ENCODE results near the gene MIF. TPM values are rescaled to one million over a fixed set of nuclear protein-coding genes. Genes with fewer than 3 reads are reported as not detected.
"Not testable (repeated sequence)": the region's sequence is repeated elsewhere in the genome, so short reads cannot be mapped to it uniquely, and the experiment has no call there.

The MIF gene
- total RNA-seq, 2 donors from 2014 or later: 152 to 157 TPM

- DNase-seq (ENCODE audit: low spot score) (no peak), ATAC-seq (ENCODE audit: insufficient number of reproducible peaks, low FRiP score, low read depth) (no peak)
- Histone ChIP-seq H3K27ac (no peak overlapping the region), H3K27me3 (replicated peaks; ENCODE audit: insufficient read depth) (no peaks in the 10 kb centered on the region), H3K36me3 (no peaks in the 10 kb centered on the region), H3K9me3 (peaks cover 5% of the 10 kb centered on the region), H3K4me3 (no peak overlapping the region), H3K4me1 (ENCODE audit: control insufficient read depth in 1 of 2, low read depth in 2 of 2) (peaks cover 7 to 8% of the 10 kb centered on the region in 2 donors)
- no peak for TF ChIP-seq CTCF (IDR thresholded peaks at IDR 0.05)
Observed at GRCh38 chr22:23922921-23923320, 28.7 kb downstream of the MIF start.

GRCh38 chr22:23925020-23925606 lies 30.9 kb downstream of the MIF start:
- Histone ChIP-seq H3K27me3 (replicated peaks; ENCODE audit: insufficient read depth) (no peaks in the 10 kb centered on the region), H3K27ac (no peak overlapping the region), H3K4me3 (no peak overlapping the region), H3K9me3 (peaks cover 5% of the 10 kb centered on the region), H3K4me1 (ENCODE audit: control insufficient read depth in 1 of 2, low read depth in 2 of 2) (peaks cover 1 to 2% of the 10 kb centered on the region in 2 donors), H3K36me3 (no peaks in the 10 kb centered on the region)
- DNase-seq (ENCODE audit: low spot score): no peak
- no peak for ATAC-seq (ENCODE audit: insufficient number of reproducible peaks, low FRiP score, low read depth)
- TF ChIP-seq CTCF (IDR thresholded peaks at IDR 0.05): no peak

GRCh38 chr22:23926561-23926960 lies 32.4 kb downstream of the MIF start:
- no peak overlapping the region for H3K27ac ChIP-seq
- no peak for TF ChIP-seq CTCF (IDR thresholded peaks at IDR 0.05)
- H3K27me3 ChIP-seq (replicated peaks; ENCODE audit: insufficient read depth): no peaks in the 10 kb centered on the region
- peaks cover 5% of the 10 kb centered on the region for H3K9me3 ChIP-seq
- no peaks in the 10 kb centered on the region for H3K36me3 ChIP-seq
- no peak overlapping the region for H3K4me3 ChIP-seq
- ATAC-seq (ENCODE audit: insufficient number of reproducible peaks, low FRiP score, low read depth): no peak
- no peaks in the 10 kb centered on the region for H3K4me1 ChIP-seq (ENCODE audit: control insufficient read depth in 1 of 2, low read depth in 2 of 2)
- no peak for DNase-seq (ENCODE audit: low spot score)

GRCh38 chr22:23938328-23939016 lies 44.3 kb downstream of the MIF start:
- no peak for DNase-seq (ENCODE audit: low spot score)
- no peak for ATAC-seq (ENCODE audit: insufficient number of reproducible peaks, low FRiP score, low read depth)
- no peak for TF ChIP-seq CTCF (IDR thresholded peaks at IDR 0.05)

GRCh38 chr22:23939017-23939357 lies 44.8 kb downstream of the MIF start:
- TF ChIP-seq CTCF (IDR thresholded peaks at IDR 0.05): no peak
- Histone ChIP-seq H3K27me3 (replicated peaks; ENCODE audit: insufficient read depth) (no peaks in the 10 kb centered on the region), H3K27ac (no peak overlapping the region), H3K4me1 (ENCODE audit: control insufficient read depth in 1 of 2, low read depth in 2 of 2) (no peaks in the 10 kb centered on the region), H3K36me3 (no peaks in the 10 kb centered on the region), H3K9me3 (no peaks in the 10 kb centered on the region), H3K4me3 (no peak overlapping the region)
- ATAC-seq (ENCODE audit: insufficient number of reproducible peaks, low FRiP score, low read depth): no peak
- DNase-seq (ENCODE audit: low spot score): no peak

More at GRCh38 chr22:23938328-23939016, 44.3 kb downstream of the MIF start:
- Histone ChIP-seq H3K27ac (no peak overlapping the region), H3K27me3 (replicated peaks; ENCODE audit: insufficient read depth) (no peaks in the 10 kb centered on the region), H3K9me3 (no peaks in the 10 kb centered on the region), H3K36me3 (no peaks in the 10 kb centered on the region), H3K4me3 (no peak overlapping the region), H3K4me1 (ENCODE audit: control insufficient read depth in 1 of 2, low read depth in 2 of 2) (no peaks in the 10 kb centered on the region)

GRCh38 chr22:23940166-23940565 lies 46.0 kb downstream of the MIF start:
- H3K4me3 ChIP-seq; H3K27me3 ChIP-seq (replicated peaks; ENCODE audit: insufficient read depth); H3K4me1 ChIP-seq (ENCODE audit: control insufficient read depth in 1 of 2, low read depth in 2 of 2); DNase-seq (ENCODE audit: low spot score); H3K9me3 ChIP-seq; H3K36me3 ChIP-seq; ATAC-seq (ENCODE audit: insufficient number of reproducible peaks, low FRiP score, low read depth); H3K27ac ChIP-seq: not testable (repeated sequence)
